Liver (tissue), 9 donors: ENCODE measurements around the gene TMCO2. TPM values are rescaled to one million over a fixed set of nuclear protein-coding genes. Genes with fewer than 3 reads are reported as not detected.

Experiments
- DNase-seq: peaks from one replicate; pipeline ENCODE4 v3.0.0-alpha.2; 2017; ENCODE audit warnings: low spot score
- H3K27ac ChIP-seq, 2 donors: one replicate each; pipeline ENCODE4 v1.7.0; 2013; ENCODE audit warnings: inconsistent platforms in 2 of 2, low read length in 2 of 2, control low read depth in 1 of 2, low read depth in 1 of 2, mild to moderate bottlenecking in 1 of 2
- H3K27me3 ChIP-seq, 4 donors: one replicate each; pipeline versions ENCODE4 v1.6.1 to v1.7.0; 2013; ENCODE audit warnings: low read length in 3 of 4, inconsistent platforms in 1 of 4, mild to moderate bottlenecking in 1 of 4, moderate library complexity in 1 of 4; ENCODE audit not compliant: control insufficient read depth in 4 of 4, insufficient read depth in 4 of 4
- H3K36me3 ChIP-seq, 4 donors: one replicate each; pipeline versions ENCODE4 v1.6.1 to v1.7.0; 2013; ENCODE audit warnings: low read length in 3 of 4, mild to moderate bottlenecking in 3 of 4, low read depth in 1 of 4, moderate library complexity in 1 of 4; ENCODE audit not compliant: control insufficient read depth in 4 of 4, insufficient read depth in 3 of 4
- H3K4me1 ChIP-seq, 4 donors: one replicate each; pipeline versions ENCODE4 v1.6.1 to v1.7.0; 2013; ENCODE audit warnings: low read length in 3 of 4, mild to moderate bottlenecking in 3 of 4, moderate library complexity in 1 of 4; ENCODE audit not compliant: control insufficient read depth in 4 of 4, insufficient read depth in 4 of 4
- H3K4me3 ChIP-seq, 3 donors: one replicate each; pipeline versions ENCODE4 v1.6.1 to v1.7.0; 2013; ENCODE audit warnings: low read length in 3 of 3, control low read depth in 1 of 3, low read depth in 1 of 3, mild to moderate bottlenecking in 1 of 3
- H3K9ac ChIP-seq, 2 donors: one replicate each; pipeline ENCODE4 v1.7.0; 2013; ENCODE audit warnings: low read length in 2 of 2, mild to moderate bottlenecking in 2 of 2, moderate library complexity in 2 of 2, control low read depth in 1 of 2, low read depth in 1 of 2
- H3K9me3 ChIP-seq, 4 donors: one replicate each; pipeline versions ENCODE4 v1.6.1 to v1.7.0; 2013; ENCODE audit warnings: low read length in 3 of 4; ENCODE audit not compliant: control insufficient read depth in 4 of 4
- ATF3 ChIP-seq: IDR thresholded peaks from 2 replicates; pipeline ENCODE4 v1.6.1; 2016; ENCODE audit warnings: antibody characterized with exemption
- CTCF ChIP-seq: fragments of 150-350 bp; IDR thresholded peaks from 2 replicates; pipeline ENCODE4 v1.5.1; 2017; ENCODE audit warnings: improper control_type of control experiment, low read depth, low read length; ENCODE audit not compliant: missing input control
- EGR1 ChIP-seq, 2 donors: IDR thresholded peaks; 2 replicates each; pipeline ENCODE4 v1.6.1; 2016 to 2018; ENCODE audit warnings: antibody characterized with exemption in 2 of 2, low read depth in 2 of 2
- FOXA1 ChIP-seq: IDR thresholded peaks from 2 replicates; pipeline ENCODE4 v1.6.1; 2016; ENCODE audit warnings: antibody characterized with exemption
- FOXA2 ChIP-seq: IDR thresholded peaks from 2 replicates; pipeline ENCODE4 v1.6.1; 2016; ENCODE audit warnings: antibody characterized with exemption
- GABPA ChIP-seq, 2 donors: IDR thresholded peaks in 1 of 2; conservative IDR thresholded peaks in 1 of 2; 2 replicates each; pipeline ENCODE4 v1.6.1; 2016; ENCODE audit warnings: antibody characterized with exemption in 2 of 2, mild to moderate bottlenecking in 1 of 2, moderate library complexity in 1 of 2
- HNF4A ChIP-seq, 2 donors: conservative IDR thresholded peaks; 2 replicates each; pipeline ENCODE4 v1.6.1; 2016; ENCODE audit warnings: antibody characterized with exemption in 2 of 2, mild to moderate bottlenecking in 2 of 2
- HNF4G ChIP-seq: IDR thresholded peaks from 2 replicates; pipeline ENCODE4 v1.6.1; 2016; ENCODE audit warnings: antibody characterized with exemption
- JUND ChIP-seq, 2 donors: IDR thresholded peaks; 2 replicates each; pipeline ENCODE4 v1.6.1; 2016; ENCODE audit warnings: antibody characterized with exemption in 2 of 2
- NR2F2 ChIP-seq: IDR thresholded peaks from 2 replicates; pipeline ENCODE4 v1.6.1; 2016; ENCODE audit warnings: antibody characterized with exemption
- RAD21 ChIP-seq, 2 donors: IDR thresholded peaks; 2 replicates each; pipeline ENCODE4 v1.6.1; 2016; ENCODE audit warnings: antibody characterized with exemption in 2 of 2, mild to moderate bottlenecking in 2 of 2
- RXRA ChIP-seq, 2 donors: IDR thresholded peaks; 2 replicates each; pipeline ENCODE4 v1.6.1; 2017 to 2018; ENCODE audit warnings: antibody characterized with exemption in 2 of 2, mild to moderate bottlenecking in 1 of 2
- SP1 ChIP-seq: IDR thresholded peaks from 2 replicates; pipeline ENCODE4 v1.6.1; 2018; ENCODE audit warnings: antibody characterized with exemption, mild to moderate bottlenecking
- TAF1 ChIP-seq: conservative IDR thresholded peaks from 2 replicates; pipeline ENCODE4 v1.6.1; 2016; ENCODE audit warnings: antibody characterized with exemption, mild to moderate bottlenecking
- YY1 ChIP-seq: IDR thresholded peaks from 2 replicates; pipeline ENCODE4 v1.6.1; 2016; ENCODE audit warnings: antibody characterized with exemption, mild to moderate bottlenecking
- ZBTB33 ChIP-seq: IDR thresholded peaks from 2 replicates; pipeline ENCODE4 v1.6.1; 2016; ENCODE audit warnings: antibody characterized with exemption
- WGBS: extraction: QIAGEN DNeasy Blood & Tissue Kit; methylation state at CpG from one replicate; pipeline ENCODE4 v1.1.7; 2013; 5-methylcytosine and 5-hydroxymethylcytosine counted together
- polyA plus RNA-seq, 2 donors: library from polyadenylated mRNA; stranded (reverse) in 1 of 2; unstranded in 1 of 2; fragments of 200-250 nt in 1 of 2; fragments of >200 nt in 1 of 2; fragmentation: Nextera tagmentation in 1 of 2; extraction: Ambion mirVana in 1 of 2; gene quantifications; one replicate each; pipeline versions ENCODE4 v1.2.1 to v1.2.3, GENCODE V29; 2013 to 2015
- total RNA-seq, 2 donors: library from RNA; depleted of rRNA; stranded (reverse); fragments of >200 nt; gene quantifications; one replicate each; pipeline ENCODE4 v1.2.3, GENCODE V29; 2014
- TF ChIP-seq, protein P1 (sequence below): IDR thresholded peaks from 2 replicates; pipeline ENCODE4 v1.6.1; 2016; ENCODE audit warnings: antibody characterized with exemption
- TF ChIP-seq, protein P2 (sequence below): IDR thresholded peaks from 2 replicates; pipeline ENCODE4 v1.6.1; 2016; ENCODE audit warnings: antibody characterized with exemption, mild to moderate bottlenecking
- donor health status: healthy.
- donor health status: healthy.
- donor health status: healthy.
- donor health status: healthy.
- donor health status: healthy.

TMCO2 gene
- total and polyA plus RNA-seq, 4 donors: not detected

- H3K9me3 ChIP-seq: no peaks in the 10 kb centered on the region
- no peak overlapping the region for H3K27ac ChIP-seq
- H3K27me3 ChIP-seq: no peaks in the 10 kb centered on the region
- TF ChIP-seq SP1 (no peak), EGR1 (IDR thresholded peaks at IDR 0.05; ENCODE audit: low read depth in 2 of 2) (no peak), JUND (IDR thresholded peaks at IDR 0.05) (no peak), FOXA1 (no peak), NR2F2 (no peak), HNF4A (conservative IDR thresholded peaks at IDR 0.05) (no peak), YY1 (no peak), GABPA (IDR thresholded peaks at IDR 0.05 in 1 of 2, conservative IDR thresholded peaks at IDR 0.05 in 1 of 2) (no peak), ZBTB33 (no peak), RXRA (IDR thresholded peaks at IDR 0.05) (no peak), RAD21 (IDR thresholded peaks at IDR 0.05) (no peak), TAF1 (no peak), CTCF (no peak), FOXA2 (no peak), ATF3 (no peak), HNF4G (no peak)
- TF ChIP-seq, protein P1, sequence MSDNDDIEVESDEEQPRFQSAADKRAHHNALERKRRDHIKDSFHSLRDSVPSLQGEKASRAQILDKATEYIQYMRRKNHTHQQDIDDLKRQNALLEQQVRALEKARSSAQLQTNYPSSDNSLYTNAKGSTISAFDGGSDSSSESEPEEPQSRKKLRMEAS: no peak
- TF ChIP-seq, protein P2, sequence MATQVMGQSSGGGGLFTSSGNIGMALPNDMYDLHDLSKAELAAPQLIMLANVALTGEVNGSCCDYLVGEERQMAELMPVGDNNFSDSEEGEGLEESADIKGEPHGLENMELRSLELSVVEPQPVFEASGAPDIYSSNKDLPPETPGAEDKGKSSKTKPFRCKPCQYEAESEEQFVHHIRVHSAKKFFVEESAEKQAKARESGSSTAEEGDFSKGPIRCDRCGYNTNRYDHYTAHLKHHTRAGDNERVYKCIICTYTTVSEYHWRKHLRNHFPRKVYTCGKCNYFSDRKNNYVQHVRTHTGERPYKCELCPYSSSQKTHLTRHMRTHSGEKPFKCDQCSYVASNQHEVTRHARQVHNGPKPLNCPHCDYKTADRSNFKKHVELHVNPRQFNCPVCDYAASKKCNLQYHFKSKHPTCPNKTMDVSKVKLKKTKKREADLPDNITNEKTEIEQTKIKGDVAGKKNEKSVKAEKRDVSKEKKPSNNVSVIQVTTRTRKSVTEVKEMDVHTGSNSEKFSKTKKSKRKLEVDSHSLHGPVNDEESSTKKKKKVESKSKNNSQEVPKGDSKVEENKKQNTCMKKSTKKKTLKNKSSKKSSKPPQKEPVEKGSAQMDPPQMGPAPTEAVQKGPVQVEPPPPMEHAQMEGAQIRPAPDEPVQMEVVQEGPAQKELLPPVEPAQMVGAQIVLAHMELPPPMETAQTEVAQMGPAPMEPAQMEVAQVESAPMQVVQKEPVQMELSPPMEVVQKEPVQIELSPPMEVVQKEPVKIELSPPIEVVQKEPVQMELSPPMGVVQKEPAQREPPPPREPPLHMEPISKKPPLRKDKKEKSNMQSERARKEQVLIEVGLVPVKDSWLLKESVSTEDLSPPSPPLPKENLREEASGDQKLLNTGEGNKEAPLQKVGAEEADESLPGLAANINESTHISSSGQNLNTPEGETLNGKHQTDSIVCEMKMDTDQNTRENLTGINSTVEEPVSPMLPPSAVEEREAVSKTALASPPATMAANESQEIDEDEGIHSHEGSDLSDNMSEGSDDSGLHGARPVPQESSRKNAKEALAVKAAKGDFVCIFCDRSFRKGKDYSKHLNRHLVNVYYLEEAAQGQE: no peak
- H3K4me3 ChIP-seq: no peak overlapping the region
- no peak overlapping the region for H3K9ac ChIP-seq
- WGBS: 100% methylated on average over 1 of the region's 1 CpG
- peaks cover 0 to 30% (median 17%) of the 10 kb centered on the region in 4 donors for H3K36me3 ChIP-seq
- no peaks in the 10 kb centered on the region for H3K4me1 ChIP-seq
- DNase-seq: no peak
These were observed 8.1 kb upstream of the TMCO2 start for GRCh38 chr1:40239626-40240025.
